SK-N-SH (cell line): ENCODE results near the gene PPA2. TPM values are rescaled to one million over a fixed set of nuclear protein-coding genes. Genes with fewer than 3 reads are reported as not detected.

ENCODE experiments used
- CTCF ChIA-PET: fragments of 300-600, 350-600 bp; formaldehyde crosslinking; extraction: SDS; loops from one replicate; lab custom pipeline; 2021; lab: Yijun Ruan, JAX
- POLR2A ChIA-PET: fragments of 350-600 bp; sonication (Branson Sonifier 250); formaldehyde crosslinking; extraction: SDS; loops from one replicate; lab custom pipeline; 2020; ENCODE audit warnings: antibody characterized with exemption, inconsistent platforms; lab: Yijun Ruan, JAX
- DNase-seq: peaks from one replicate; pipeline ENCODE4 v3.0.0; 2012
- H2AFZ ChIP-seq: fragments of 200-600 bp; sonication (generic); 2 replicates; pipeline ENCODE4 v1.8.1; 2016; ENCODE audit warnings: antibody characterized with exemption, mild to moderate bottlenecking, low read depth
- H3F3A ChIP-seq: fragments of 200-600 bp; sonication (generic); replicated peaks from 2 replicates; pipeline ENCODE3; 2016; ENCODE audit warnings: antibody characterized with exemption, mild to moderate bottlenecking; ENCODE audit not compliant: insufficient read depth
- H3K27ac ChIP-seq, 2 experiments: fragments of 200-500 bp in 1 of 2; fragments of 200-600 bp in 1 of 2; sonication (Bioruptor generic) in 1 of 2; sonication (generic), shearing (Covaris generic) in 1 of 2; 2 replicates each; pipeline versions ENCODE4 v1.5.1 to v1.6.1; 2014 to 2016; ENCODE audit warnings: low read depth in 2 of 2, inconsistent platforms in 1 of 2, low read length in 1 of 2, mild to moderate bottlenecking in 1 of 2, mixed read lengths in 1 of 2
- H3K27me3 ChIP-seq: fragments of 200-600 bp; sonication (generic), shearing (Covaris generic); 2 replicates; pipeline ENCODE4 v1.6.1; 2016; ENCODE audit warnings: mixed run types; ENCODE audit not compliant: insufficient read depth
- H3K36me3 ChIP-seq, 2 experiments: fragments of 200-500 bp in 1 of 2; fragments of 200-600 bp in 1 of 2; sonication (Bioruptor generic) in 1 of 2; sonication (generic) in 1 of 2; replicated peaks in 1 of 2; 2 replicates each; pipeline versions ENCODE3 to v1.5.1; 2014 to 2016; ENCODE audit warnings: low read length in 1 of 2, mild to moderate bottlenecking in 1 of 2; ENCODE audit not compliant: insufficient read depth in 2 of 2, control insufficient read depth in 1 of 2
- H3K4me1 ChIP-seq, 2 experiments: fragments of 200-500 bp in 1 of 2; fragments of 200-600 bp in 1 of 2; sonication (Bioruptor generic) in 1 of 2; sonication (generic), shearing (Covaris generic) in 1 of 2; 2 replicates each; pipeline versions ENCODE4 v1.5.1 to v1.6.1; 2014 to 2016; ENCODE audit warnings: low read depth in 1 of 2, low read length in 1 of 2, mixed run types in 1 of 2; ENCODE audit not compliant: insufficient read depth in 2 of 2, control insufficient read depth in 1 of 2
- H3K4me2 ChIP-seq: fragments of 200-600 bp; sonication (generic), shearing (Covaris generic); 2 replicates; pipeline ENCODE4 v1.6.1; 2017; ENCODE audit warnings: mixed run types
- H3K4me3 ChIP-seq, 2 experiments: fragments of 200-500 bp in 1 of 2; fragments of 200-600 bp in 1 of 2; sonication (Bioruptor generic) in 1 of 2; sonication (generic), shearing (Covaris generic) in 1 of 2; 2 replicates each; pipeline versions ENCODE4 v1.5.1 to v1.8.1; 2014 to 2016; ENCODE audit warnings: low read depth in 2 of 2, inconsistent platforms in 1 of 2, low read length in 1 of 2, mild to moderate bottlenecking in 1 of 2, mixed read lengths in 1 of 2, moderate library complexity in 1 of 2
- H3K79me2 ChIP-seq: fragments of 200-600 bp; sonication (generic); 2 replicates; pipeline ENCODE4 v1.8.1; 2017; ENCODE audit warnings: mild to moderate bottlenecking; ENCODE audit not compliant: insufficient read depth
- H3K9ac ChIP-seq: fragments of 200-600 bp; sonication (generic); 2 replicates; pipeline ENCODE4 v1.6.1; 2017; ENCODE audit warnings: mixed run types
- H3K9me2 ChIP-seq: fragments of 200-600 bp; sonication (generic); 2 replicates; pipeline ENCODE4 v1.6.1; 2017; ENCODE audit warnings: mixed run types
- H3K9me3 ChIP-seq: fragments of 200-600 bp; sonication (generic); 2 replicates; pipeline ENCODE4 v1.6.1; 2017; ENCODE audit warnings: mixed run types, mild to moderate bottlenecking, moderate library complexity
- H4K20me1 ChIP-seq: fragments of 200-600 bp; sonication (generic); 2 replicates; pipeline ENCODE4 v1.6.1; 2017; ENCODE audit warnings: mild to moderate bottlenecking, mixed run types; ENCODE audit not compliant: insufficient read depth
- CTCF ChIP-seq: fragments of 200-600 bp; sonication (generic); IDR thresholded peaks from 2 replicates; pipeline ENCODE4 v1.6.1; 2017; ENCODE audit warnings: antibody characterized with exemption, mild to moderate bottlenecking, moderate library complexity
- EP300 ChIP-seq, 2 experiments: IDR thresholded peaks; 2 replicates each; pipeline versions ENCODE4 v1.4.0 to v1.6.1; 2012; ENCODE audit warnings: borderline replicate concordance in 1 of 2, low read depth in 1 of 2, low read length in 1 of 2
- FOXJ3 ChIP-seq: sonication (generic); formaldehyde crosslinking; IDR thresholded peaks from 2 replicates; pipeline ENCODE4 v1.5.1; 2020; ENCODE audit warnings: mild to moderate bottlenecking, missing genetic modification reagents
- GATA2 ChIP-seq: sonication (generic); formaldehyde crosslinking; IDR thresholded peaks from 2 replicates; pipeline ENCODE4 v1.5.0; 2020; ENCODE audit warnings: mild to moderate bottlenecking, missing genetic modification reagents
- NRF1 ChIP-seq: IDR thresholded peaks from 2 replicates; pipeline ENCODE4 v1.6.1; 2012; ENCODE audit warnings: low read depth, mild to moderate bottlenecking, low read length
- POLR2AphosphoS5 ChIP-seq: IDR thresholded peaks from 2 replicates; pipeline ENCODE4 v1.6.1; 2012; ENCODE audit warnings: low read depth, low read length
- RAD21 ChIP-seq: IDR thresholded peaks from 2 replicates; pipeline ENCODE4 v1.6.1; 2012; ENCODE audit warnings: mild to moderate bottlenecking, low read length
- RCOR1 ChIP-seq: fragments of 150-350 bp; IDR thresholded peaks from 2 replicates; pipeline ENCODE4 v1.6.1; 2017; ENCODE audit warnings: antibody characterized with exemption, low read length
- RFX5 ChIP-seq: IDR thresholded peaks from 2 replicates; pipeline ENCODE4 v1.6.1; 2012; ENCODE audit warnings: mild to moderate bottlenecking, improper control_type of control experiment, low read length
- SIN3A ChIP-seq: IDR thresholded peaks from 2 replicates; pipeline ENCODE4 v1.6.1; 2012; ENCODE audit warnings: low read depth, mild to moderate bottlenecking, low read length, moderate library complexity, borderline replicate concordance
- TAF1 ChIP-seq: IDR thresholded peaks from 2 replicates; pipeline ENCODE4 v1.6.1; 2012; ENCODE audit warnings: low read depth, mild to moderate bottlenecking, low read length, moderate library complexity, borderline replicate concordance
- polyA plus RNA-seq, 3 experiments: library from polyadenylated mRNA; depleted of rRNA; stranded (reverse); fragments of >200 nt; gene quantifications; 2 replicates each; pipeline ENCODE4 v1.2.3, GENCODE V29; 2012
- TF ChIP-seq, protein P1 (sequence below): fragments of 150-350 bp; IDR thresholded peaks from 2 replicates; pipeline ENCODE4 v1.6.1; 2016; ENCODE audit warnings: mild to moderate bottlenecking, low read depth, low read length
- TF ChIP-seq, protein P2 (sequence below): IDR thresholded peaks from 2 replicates; pipeline ENCODE4 v1.4.0; 2012; ENCODE audit warnings: low read depth, borderline replicate concordance
- TF ChIP-seq, protein P3 (sequence below): IDR thresholded peaks from 2 replicates; pipeline ENCODE4; 2012
- TF ChIP-seq, protein P4 (sequence below): fragments of 150-350 bp; IDR thresholded peaks from 2 replicates; pipeline ENCODE4 v1.6.1; 2017; ENCODE audit warnings: antibody characterized with exemption, low read length, low read depth, borderline replicate concordance

PPA2 gene
- polyA plus RNA-seq, 1 of the 3 experiments (the other 2 are of a cell fraction), result 57.8 TPM

DNA sequence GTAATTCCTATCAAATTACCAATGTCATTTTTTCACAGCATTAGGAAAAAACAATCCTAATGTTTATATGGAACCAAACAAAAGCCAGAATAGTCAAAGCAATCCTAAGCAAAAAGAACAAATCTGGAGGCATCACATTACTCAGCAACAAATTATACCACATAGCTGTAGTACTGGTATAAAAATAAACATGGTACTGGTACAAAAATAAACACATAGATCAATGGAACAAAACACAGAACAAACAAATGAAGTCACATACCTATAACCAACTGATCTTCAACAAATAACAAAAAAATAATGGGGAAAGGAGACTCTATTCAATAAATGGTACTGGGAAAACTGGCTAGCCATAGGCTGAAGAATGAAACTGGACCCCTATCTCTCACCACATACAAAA is 37.4 kb downstream of the PPA2 start:
- Histone ChIP-seq H3K9ac (no peak overlapping the region), H3K27me3 (no peaks in the 10 kb centered on the region), H2AFZ (no peak overlapping the region), H3K4me1 (no peaks in the 10 kb centered on the region), H3K9me2 (no peaks in the 10 kb centered on the region), H3K4me2 (no peak overlapping the region), H3F3A (no peaks in the 10 kb centered on the region), H3K4me3 (no peak overlapping the region), H3K79me2 (no peaks in the 10 kb centered on the region; the same call in 1 of the 2 replicates), H4K20me1 (no peaks in the 10 kb centered on the region), H3K36me3 (peaks cover 58 to 65% of the 10 kb centered on the region in 2 experiments), H3K9me3 (no peaks in the 10 kb centered on the region), H3K27ac (no peak overlapping the region)
- ChIA-PET POLR2A (no interaction called here), CTCF (no interaction called here)
- no peak for DNase-seq
- TF ChIP-seq GATA2 (CRISPR knock-in tag) (no peak), RCOR1 (no peak), RFX5 (no peak), CTCF (no peak), EP300 (IDR thresholded peaks at IDR 0.05; ENCODE audit: borderline replicate concordance in 1 of 2, low read depth in 1 of 2, low read length in 1 of 2) (no peak), POLR2AphosphoS5 (no peak), SIN3A (no peak), NRF1 (no peak), FOXJ3 (CRISPR knock-in tag) (no peak), RAD21 (no peak), TAF1 (no peak)
- TF ChIP-seq, protein P1, sequence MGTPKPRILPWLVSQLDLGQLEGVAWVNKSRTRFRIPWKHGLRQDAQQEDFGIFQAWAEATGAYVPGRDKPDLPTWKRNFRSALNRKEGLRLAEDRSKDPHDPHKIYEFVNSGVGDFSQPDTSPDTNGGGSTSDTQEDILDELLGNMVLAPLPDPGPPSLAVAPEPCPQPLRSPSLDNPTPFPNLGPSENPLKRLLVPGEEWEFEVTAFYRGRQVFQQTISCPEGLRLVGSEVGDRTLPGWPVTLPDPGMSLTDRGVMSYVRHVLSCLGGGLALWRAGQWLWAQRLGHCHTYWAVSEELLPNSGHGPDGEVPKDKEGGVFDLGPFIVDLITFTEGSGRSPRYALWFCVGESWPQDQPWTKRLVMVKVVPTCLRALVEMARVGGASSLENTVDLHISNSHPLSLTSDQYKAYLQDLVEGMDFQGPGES, result no peak
- TF ChIP-seq, protein P2, sequence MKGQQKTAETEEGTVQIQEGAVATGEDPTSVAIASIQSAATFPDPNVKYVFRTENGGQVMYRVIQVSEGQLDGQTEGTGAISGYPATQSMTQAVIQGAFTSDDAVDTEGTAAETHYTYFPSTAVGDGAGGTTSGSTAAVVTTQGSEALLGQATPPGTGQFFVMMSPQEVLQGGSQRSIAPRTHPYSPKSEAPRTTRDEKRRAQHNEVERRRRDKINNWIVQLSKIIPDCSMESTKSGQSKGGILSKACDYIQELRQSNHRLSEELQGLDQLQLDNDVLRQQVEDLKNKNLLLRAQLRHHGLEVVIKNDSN, result no peak
- TF ChIP-seq, protein P3, sequence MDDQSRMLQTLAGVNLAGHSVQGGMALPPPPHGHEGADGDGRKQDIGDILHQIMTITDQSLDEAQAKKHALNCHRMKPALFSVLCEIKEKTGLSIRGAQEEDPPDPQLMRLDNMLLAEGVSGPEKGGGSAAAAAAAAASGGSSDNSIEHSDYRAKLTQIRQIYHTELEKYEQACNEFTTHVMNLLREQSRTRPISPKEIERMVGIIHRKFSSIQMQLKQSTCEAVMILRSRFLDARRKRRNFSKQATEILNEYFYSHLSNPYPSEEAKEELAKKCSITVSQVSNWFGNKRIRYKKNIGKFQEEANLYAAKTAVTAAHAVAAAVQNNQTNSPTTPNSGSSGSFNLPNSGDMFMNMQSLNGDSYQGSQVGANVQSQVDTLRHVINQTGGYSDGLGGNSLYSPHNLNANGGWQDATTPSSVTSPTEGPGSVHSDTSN, result no peak
- TF ChIP-seq, protein P4, sequence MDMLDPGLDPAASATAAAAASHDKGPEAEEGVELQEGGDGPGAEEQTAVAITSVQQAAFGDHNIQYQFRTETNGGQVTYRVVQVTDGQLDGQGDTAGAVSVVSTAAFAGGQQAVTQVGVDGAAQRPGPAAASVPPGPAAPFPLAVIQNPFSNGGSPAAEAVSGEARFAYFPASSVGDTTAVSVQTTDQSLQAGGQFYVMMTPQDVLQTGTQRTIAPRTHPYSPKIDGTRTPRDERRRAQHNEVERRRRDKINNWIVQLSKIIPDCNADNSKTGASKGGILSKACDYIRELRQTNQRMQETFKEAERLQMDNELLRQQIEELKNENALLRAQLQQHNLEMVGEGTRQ, result no peak
